SU-DHL-6 (cell line): Measurements from ENCODE around the gene NDST4.

Source experiments
- CTCF ChIP-seq: fragments of 200-600 bp; sonication (generic); IDR thresholded peaks from one replicate; pipeline ENCODE4 v1.5.1; 2017; ENCODE audit warnings: antibody characterized with exemption, mild to moderate bottlenecking, low read length, moderate library complexity; ENCODE audit not compliant: insufficient read depth, poor library complexity, severe bottlenecking
- EZH2phosphoT487 ChIP-seq: fragments of 200-600 bp; sonication (generic), shearing (Covaris generic); conservative IDR thresholded peaks from 2 replicates; pipeline ENCODE4 v1.6.1; 2018; ENCODE audit warnings: mild to moderate bottlenecking, antibody characterized with exemption, low read length, moderate library complexity, mixed read lengths

GRCh38 chr4:114860786-114861185 lies 252.6 kb downstream of the NDST4 start:
- no peak for TF ChIP-seq CTCF
- no peak for TF ChIP-seq EZH2phosphoT487
